Endothelial cell of umbilical vein (primary cell): Measurements from ENCODE around the gene INTS4. TPM values are rescaled to one million over a fixed set of nuclear protein-coding genes. Genes with fewer than 3 reads are reported as not detected.
"Not testable (repeated sequence)": the region's sequence is repeated elsewhere in the genome, so short reads cannot be mapped to it uniquely, and the experiment has no call there.

Source experiments
- BruUV-seq: library from RNA; stranded (reverse); fragments of 400-500 nt; replicated peaks from 2 replicates; lab custom pipeline; 2021; lab: Mats Ljungman, UMichigan
- CTCF ChIA-PET: fragments of 300-600, 350-600 bp; sonication (Branson Sonifier 250); formaldehyde crosslinking; loops from one replicate; lab custom pipeline; 2021; ENCODE audit warnings: antibody characterized with exemption, inconsistent platforms; lab: Charles Lee
- POLR2A ChIA-PET: fragments of 300-600, 350-600 bp; sonication (Branson Sonifier 250); formaldehyde crosslinking; loops from one replicate; lab custom pipeline; 2021; ENCODE audit warnings: antibody characterized with exemption, inconsistent platforms; lab: Charles Lee
- DNase-seq: peaks from one replicate; pipeline ENCODE4 v3.0.0-alpha.2; 2011; ENCODE audit warnings: low read depth, low spot score
- FAIRE-seq: peaks from 2 replicates; lab custom pipeline; 2011; peaks lifted over from hg19 to GRCh38; lab: Jason Lieb, UNC
- H2AFZ ChIP-seq: 2 replicates; pipeline ENCODE4 v1.6.0; 2012; ENCODE audit warnings: low read depth, low read length, control low read depth, inconsistent platforms
- H3K27ac ChIP-seq: 2 replicates; pipeline ENCODE4 v1.5.1; 2011; ENCODE audit warnings: low read depth, mild to moderate bottlenecking, control low read depth, low read length, moderate library complexity; ENCODE audit not compliant: insufficient read depth
- H3K27me3 ChIP-seq, 2 experiments: 2 replicates each; pipeline versions ENCODE4 v1.6.0 to v1.6.1; 2011; ENCODE audit warnings: low read length in 2 of 2, mixed read lengths in 1 of 2; ENCODE audit not compliant: control insufficient read depth in 2 of 2, insufficient read depth in 2 of 2
- H3K36me3 ChIP-seq, 2 experiments: 2 replicates in 1 of 2; 3 replicates in 1 of 2; pipeline ENCODE4 v1.5.1; 2011; ENCODE audit warnings: low read length in 2 of 2, mild to moderate bottlenecking in 1 of 2, moderate library complexity in 1 of 2; ENCODE audit not compliant: control insufficient read depth in 2 of 2, insufficient read depth in 2 of 2; ENCODE audit errors: extremely low read depth in 1 of 2
- H3K4me1 ChIP-seq: 3 replicates; pipeline ENCODE4 v1.5.1; 2011; ENCODE audit warnings: mild to moderate bottlenecking, low read length; ENCODE audit not compliant: control insufficient read depth, insufficient read depth; ENCODE audit errors: extremely low read depth
- H3K4me2 ChIP-seq: 2 replicates; pipeline ENCODE4 v1.6.1; 2011; ENCODE audit warnings: low read length, control low read depth, mixed read lengths; ENCODE audit not compliant: insufficient read depth
- H3K4me3 ChIP-seq, 3 experiments: fragments of 200-600 bp in 1 of 3; sonication (generic), shearing (Covaris generic) in 1 of 3; replicated peaks in 1 of 3; 2 replicates each; pipeline ENCODE4 v1.5.1; 2011 to 2016; ENCODE audit warnings: control low read depth in 3 of 3, low read length in 3 of 3, mild to moderate bottlenecking in 2 of 3, inconsistent platforms in 1 of 3, low read depth in 1 of 3, moderate library complexity in 1 of 3; ENCODE audit not compliant: insufficient read depth in 1 of 3
- H3K79me2 ChIP-seq: 2 replicates; pipeline ENCODE4 v1.6.0; 2012; ENCODE audit warnings: low read length, inconsistent platforms; ENCODE audit not compliant: control insufficient read depth, insufficient read depth
- H3K9ac ChIP-seq: replicated peaks from 2 replicates; pipeline ENCODE3; 2011; ENCODE audit warnings: low read length, control low read depth; ENCODE audit not compliant: insufficient read depth; ENCODE audit errors: extremely low read depth
- H3K9me1 ChIP-seq: replicated peaks from 3 replicates; pipeline ENCODE4 v1.6.0; 2011; ENCODE audit warnings: mild to moderate bottlenecking, low read length; ENCODE audit not compliant: control insufficient read depth, insufficient read depth; ENCODE audit errors: extremely low read depth
- H3K9me3 ChIP-seq: replicated peaks from 2 replicates; pipeline ENCODE4 v1.5.1; 2012; ENCODE audit warnings: low read length, inconsistent platforms; ENCODE audit not compliant: control insufficient read depth, insufficient read depth
- H4K20me1 ChIP-seq: replicated peaks from 2 replicates; pipeline ENCODE3; 2011; ENCODE audit warnings: mild to moderate bottlenecking, low read length; ENCODE audit not compliant: control insufficient read depth, insufficient read depth; ENCODE audit errors: extremely low read depth
- EZH2 ChIP-seq: IDR thresholded peaks from 2 replicates; pipeline ENCODE4 v1.6.1; 2012; ENCODE audit warnings: borderline replicate concordance, low read depth, mild to moderate bottlenecking, moderate library complexity, low read length, inconsistent platforms; ENCODE audit not compliant: severe bottlenecking
- FOS ChIP-seq: IDR thresholded peaks from 2 replicates; pipeline ENCODE4 v1.6.1; 2011; ENCODE audit warnings: mild to moderate bottlenecking, low read length, moderate library complexity, borderline replicate concordance; ENCODE audit not compliant: insufficient read depth
- GATA2 ChIP-seq: IDR thresholded peaks from 2 replicates; pipeline ENCODE4 v1.7.0; 2011; ENCODE audit warnings: low read depth, mild to moderate bottlenecking, moderate library complexity, mixed read lengths, low read length; ENCODE audit not compliant: insufficient read length, insufficient read depth
- JUN ChIP-seq: IDR thresholded peaks from 2 replicates; pipeline ENCODE4 v1.6.1; 2011; ENCODE audit warnings: borderline replicate concordance, low read depth; ENCODE audit not compliant: insufficient read length, insufficient read depth
- MYC ChIP-seq: IDR thresholded peaks from one replicate; pipeline ENCODE4 v1.6.1; 2011; ENCODE audit warnings: mild to moderate bottlenecking, low read depth, low read length
- POLR2A ChIP-seq: IDR thresholded peaks from 2 replicates; pipeline ENCODE4 v1.6.1; 2012; ENCODE audit warnings: low read depth, mild to moderate bottlenecking, control low read depth, low read length
- POLR2AphosphoS5 ChIP-seq: IDR thresholded peaks from 2 replicates; pipeline ENCODE4 v1.6.1; 2012; ENCODE audit warnings: low read depth, mild to moderate bottlenecking, control low read depth, low read length, moderate library complexity; ENCODE audit not compliant: insufficient read depth
- dilution Hi-C: fragments of 300-500 bp; cut with MboI; formaldehyde crosslinking; loops from one replicate; pipeline ENCODE4 v1.15.0; 2019; ENCODE audit warnings: low sequenced_read_pairs; ENCODE audit not compliant: extremely low pct_ligation_motif_present
- intact Hi-C: fragments of 100-400 bp; cut with micrococcal nuclease; formaldehyde crosslinking; loops from one replicate; pipeline ENCODE4 v1.10.0; 2022
- polyA plus RNA-seq, 4 experiments: library from polyadenylated mRNA; depleted of rRNA in 3 of 4; stranded (reverse) in 3 of 4; unstranded in 1 of 4; fragments of >200 nt; gene quantifications; 2 replicates each; pipeline versions ENCODE4 v1.2.1 to v1.2.3, GENCODE V29; 2011 to 2012; ENCODE audit warnings: missing spikeins in 1 of 4
- total RNA-seq: library from RNA; stranded (reverse); gene quantifications from 2 replicates; pipeline ENCODE4 v1.2.3, GENCODE V29; 2021
- TF ChIP-seq, protein P1 (sequence below), 2 donors: IDR thresholded peaks; 1 replicate in 1 of 2; 2 replicates in 1 of 2; pipeline ENCODE4 v1.5.1; 2011; ENCODE audit warnings: low read length in 2 of 2, mild to moderate bottlenecking in 2 of 2, moderate library complexity in 2 of 2, control low read depth in 1 of 2, inconsistent platforms in 1 of 2, low read depth in 1 of 2; ENCODE audit not compliant: insufficient read depth in 1 of 2; ENCODE audit errors: extremely low read depth in 1 of 2
- TF ChIP-seq, protein P2 (sequence below): IDR thresholded peaks from 2 replicates; pipeline ENCODE4 v1.6.1; 2011; ENCODE audit not compliant: insufficient read depth, insufficient read length

Gene INTS4
- total and polyA plus RNA-seq, 2 donors (not counting 3 experiments of a cell fraction or from before 2014, with no cell fraction given), result 29.2 to 37.8 TPM

DNA sequence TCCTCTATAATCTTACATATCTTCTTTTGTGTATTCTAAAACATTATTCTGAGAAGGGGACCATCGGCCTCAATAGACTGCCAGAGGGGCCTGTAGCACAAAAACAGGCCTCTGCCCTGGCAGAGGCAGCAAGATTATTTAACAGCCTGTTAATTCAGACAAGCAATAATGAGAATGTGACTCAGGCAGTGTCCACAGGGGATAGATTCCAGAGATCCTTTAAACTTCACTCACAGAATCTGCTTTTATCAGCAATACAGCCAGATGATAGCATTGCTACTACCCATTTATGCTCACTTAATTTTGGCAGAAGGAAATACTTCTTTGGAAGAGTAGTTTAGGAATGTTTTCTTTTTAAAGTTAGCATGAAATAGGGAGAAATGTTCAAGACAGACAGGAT is 128.7 kb downstream of the INTS4 start:
- dilution Hi-C loops, result no loop called here
- Histone ChIP-seq H3K4me1 (no peaks in the 10 kb centered on the region), H3K9ac (no peak overlapping the region), H3K4me3 (no peak overlapping the region), H3K36me3 (peaks cover 0 to 2% of the 10 kb centered on the region in 2 experiments), H3K9me1 (no peaks in the 10 kb centered on the region), H3K79me2 (no peaks in the 10 kb centered on the region), H3K4me2 (no peak overlapping the region), H4K20me1 (no peaks in the 10 kb centered on the region), H3K9me3 (no peaks in the 10 kb centered on the region), H2AFZ (no peak overlapping the region), H3K27me3 (no peaks in the 10 kb centered on the region), H3K27ac (no peak overlapping the region)
- no peak for FAIRE-seq
- intact Hi-C loops, result no loop called here
- TF ChIP-seq GATA2 (no peak), EZH2 (no peak), JUN (no peak), POLR2AphosphoS5 (no peak), FOS (no peak), POLR2A (no peak), MYC (no peak)
- TF ChIP-seq, protein P1, sequence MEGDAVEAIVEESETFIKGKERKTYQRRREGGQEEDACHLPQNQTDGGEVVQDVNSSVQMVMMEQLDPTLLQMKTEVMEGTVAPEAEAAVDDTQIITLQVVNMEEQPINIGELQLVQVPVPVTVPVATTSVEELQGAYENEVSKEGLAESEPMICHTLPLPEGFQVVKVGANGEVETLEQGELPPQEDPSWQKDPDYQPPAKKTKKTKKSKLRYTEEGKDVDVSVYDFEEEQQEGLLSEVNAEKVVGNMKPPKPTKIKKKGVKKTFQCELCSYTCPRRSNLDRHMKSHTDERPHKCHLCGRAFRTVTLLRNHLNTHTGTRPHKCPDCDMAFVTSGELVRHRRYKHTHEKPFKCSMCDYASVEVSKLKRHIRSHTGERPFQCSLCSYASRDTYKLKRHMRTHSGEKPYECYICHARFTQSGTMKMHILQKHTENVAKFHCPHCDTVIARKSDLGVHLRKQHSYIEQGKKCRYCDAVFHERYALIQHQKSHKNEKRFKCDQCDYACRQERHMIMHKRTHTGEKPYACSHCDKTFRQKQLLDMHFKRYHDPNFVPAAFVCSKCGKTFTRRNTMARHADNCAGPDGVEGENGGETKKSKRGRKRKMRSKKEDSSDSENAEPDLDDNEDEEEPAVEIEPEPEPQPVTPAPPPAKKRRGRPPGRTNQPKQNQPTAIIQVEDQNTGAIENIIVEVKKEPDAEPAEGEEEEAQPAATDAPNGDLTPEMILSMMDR (IDR thresholded peaks at IDR 0.05; ENCODE audit: extremely low read depth in 1 of 2, insufficient read depth in 1 of 2, low read depth in 1 of 2, low read length in 2 of 2), result no peak
- TF ChIP-seq, protein P2, sequence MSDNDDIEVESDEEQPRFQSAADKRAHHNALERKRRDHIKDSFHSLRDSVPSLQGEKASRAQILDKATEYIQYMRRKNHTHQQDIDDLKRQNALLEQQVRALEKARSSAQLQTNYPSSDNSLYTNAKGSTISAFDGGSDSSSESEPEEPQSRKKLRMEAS, result no peak
- ChIA-PET POLR2A (no interaction called here), CTCF (interaction anchor here (0.5 kb wide), 1 partner anchor 373 kb away, joined by 3 read pairs; no protein-coding TSS in a partner anchor)
- no TSS peak for BruUV-seq
- no peak for DNase-seq

DNA sequence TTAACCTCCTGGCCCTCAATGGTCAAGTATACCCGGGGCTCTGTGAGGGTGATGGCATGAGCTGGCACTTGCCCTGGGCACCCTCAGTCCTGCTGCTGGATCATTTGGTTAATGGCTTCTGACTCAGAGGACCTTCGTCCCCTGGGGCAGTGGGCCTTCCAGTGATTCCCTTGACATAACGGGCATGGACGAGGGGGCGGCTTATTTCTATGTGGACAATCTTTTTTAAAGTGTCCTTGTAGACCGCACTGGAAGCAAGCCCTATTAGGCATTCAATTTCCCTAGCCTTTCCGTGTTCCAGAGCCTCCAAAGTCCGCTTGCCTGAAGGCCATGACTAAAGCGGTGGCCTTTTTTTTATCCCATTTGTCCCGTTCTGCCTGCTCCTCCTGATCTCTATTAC is 133.0 kb downstream of the INTS4 start:
- H3K27me3 ChIP-seq, H3K9me1 ChIP-seq, POLR2A ChIA-PET, H3K36me3 ChIP-seq, BruUV-seq, H3K4me2 ChIP-seq, DNase-seq, H3K4me1 ChIP-seq, H3K27ac ChIP-seq, H2AFZ ChIP-seq, H3K4me3 ChIP-seq, H4K20me1 ChIP-seq, H3K9me3 ChIP-seq, H3K79me2 ChIP-seq, FAIRE-seq, dilution Hi-C loops, CTCF ChIA-PET, H3K9ac ChIP-seq, intact Hi-C loops: not testable (repeated sequence)

DNA sequence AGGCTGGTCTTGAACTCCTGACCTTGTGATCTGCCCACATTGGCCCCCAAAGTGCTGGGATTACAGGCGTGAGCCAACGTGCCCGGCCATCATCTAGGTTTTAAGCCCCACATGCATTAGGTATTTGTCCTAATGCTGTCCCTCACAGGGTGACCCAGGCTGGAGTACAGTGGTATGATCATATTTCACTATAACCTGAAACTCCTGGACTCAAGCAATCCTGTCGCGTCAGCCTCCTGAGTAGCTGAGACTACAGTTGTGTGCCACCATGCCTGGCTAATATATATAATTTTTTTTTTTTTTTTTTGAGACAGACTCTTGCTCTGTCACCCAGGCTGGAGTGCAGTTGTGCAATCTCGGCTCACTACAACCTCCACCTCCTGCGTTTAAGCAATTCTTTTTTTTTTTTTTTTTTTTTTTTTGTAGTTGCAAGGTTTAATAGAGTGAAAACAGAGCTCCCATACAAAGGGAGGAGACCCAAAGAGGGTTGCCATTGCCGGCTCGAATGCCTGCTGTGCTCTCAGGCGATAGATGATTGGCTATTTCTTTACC is 136.5 kb downstream of the INTS4 start:
- H3K9ac ChIP-seq, H3K4me2 ChIP-seq, H3K4me3 ChIP-seq, H3K79me2 ChIP-seq, dilution Hi-C loops, H3K36me3 ChIP-seq, FAIRE-seq, H3K27me3 ChIP-seq, H2AFZ ChIP-seq, H3K27ac ChIP-seq, H3K9me3 ChIP-seq, H4K20me1 ChIP-seq, H3K9me1 ChIP-seq, BruUV-seq, H3K4me1 ChIP-seq, DNase-seq, POLR2A ChIA-PET, intact Hi-C loops, CTCF ChIA-PET: not testable (repeated sequence)
